HG02642 (cell line): ENCODE measurements around the gene PIGU.
A peak's percentile ranks its signal among the peaks of the same experiment; 100 is the strongest.
"Not testable (repeated sequence)": the region's sequence is repeated elsewhere in the genome, so short reads cannot be mapped to it uniquely, and the experiment has no call there.

Source experiments
- ATAC-seq: cut with Tn5 transposase; IDR thresholded peaks from one replicate; pipeline ENCODE4 v1.9.1; 2021; ENCODE audit warnings: mild to moderate bottlenecking; ENCODE audit not compliant: unreplicated experiment, poor library complexity

PIGU gene

DNA sequence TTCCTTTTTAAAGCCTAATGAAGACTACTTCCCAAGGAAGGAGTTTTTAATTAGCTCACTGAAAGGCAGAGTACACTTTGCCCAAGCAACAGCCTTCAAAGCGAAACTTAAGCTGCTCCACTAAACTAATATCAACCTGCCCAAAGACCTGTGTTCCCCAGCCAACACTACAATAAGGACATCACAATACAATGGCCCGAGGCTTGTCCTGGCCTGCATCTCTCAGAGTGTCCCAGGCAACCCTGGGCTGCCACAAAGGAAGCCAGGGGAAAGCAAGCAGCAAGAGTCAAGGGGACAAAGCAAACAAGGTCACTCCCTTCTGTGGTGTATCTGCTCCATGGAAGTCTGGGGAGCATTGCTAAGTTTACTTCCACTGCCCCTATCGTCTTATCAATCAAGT is 52.3 kb downstream of the PIGU start:
- ATAC-seq: no peak

DNA sequence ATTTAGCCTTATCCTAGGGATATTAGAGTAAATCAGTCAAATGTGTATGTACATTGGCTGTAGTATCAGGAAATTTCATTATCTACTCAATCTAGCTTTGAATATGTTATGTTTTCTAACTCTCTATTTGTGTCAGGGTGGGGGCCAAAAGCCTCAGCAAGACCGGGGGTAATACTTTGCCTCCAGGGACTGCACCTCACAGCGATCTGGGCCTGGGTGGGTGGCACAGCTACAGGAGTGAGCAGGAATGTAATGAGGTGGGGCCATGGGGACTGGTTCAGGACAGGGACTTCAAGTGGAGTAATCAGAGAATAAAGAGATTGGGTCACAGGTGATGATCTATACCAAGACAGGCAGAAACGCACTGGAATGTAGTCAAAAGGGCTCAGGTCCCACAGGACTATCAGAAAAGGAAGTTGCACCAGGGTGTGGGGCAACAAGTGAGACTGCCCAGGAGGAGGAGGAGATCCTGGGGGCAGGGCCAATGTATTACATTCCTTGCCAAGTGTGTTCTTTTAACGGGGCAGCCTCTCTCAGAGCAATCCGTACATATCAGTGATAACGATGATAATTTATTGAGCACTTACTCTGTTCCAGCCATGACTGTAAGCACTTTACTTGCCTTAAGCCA is 54.0 kb downstream of the PIGU start:
- no peak for ATAC-seq

DNA sequence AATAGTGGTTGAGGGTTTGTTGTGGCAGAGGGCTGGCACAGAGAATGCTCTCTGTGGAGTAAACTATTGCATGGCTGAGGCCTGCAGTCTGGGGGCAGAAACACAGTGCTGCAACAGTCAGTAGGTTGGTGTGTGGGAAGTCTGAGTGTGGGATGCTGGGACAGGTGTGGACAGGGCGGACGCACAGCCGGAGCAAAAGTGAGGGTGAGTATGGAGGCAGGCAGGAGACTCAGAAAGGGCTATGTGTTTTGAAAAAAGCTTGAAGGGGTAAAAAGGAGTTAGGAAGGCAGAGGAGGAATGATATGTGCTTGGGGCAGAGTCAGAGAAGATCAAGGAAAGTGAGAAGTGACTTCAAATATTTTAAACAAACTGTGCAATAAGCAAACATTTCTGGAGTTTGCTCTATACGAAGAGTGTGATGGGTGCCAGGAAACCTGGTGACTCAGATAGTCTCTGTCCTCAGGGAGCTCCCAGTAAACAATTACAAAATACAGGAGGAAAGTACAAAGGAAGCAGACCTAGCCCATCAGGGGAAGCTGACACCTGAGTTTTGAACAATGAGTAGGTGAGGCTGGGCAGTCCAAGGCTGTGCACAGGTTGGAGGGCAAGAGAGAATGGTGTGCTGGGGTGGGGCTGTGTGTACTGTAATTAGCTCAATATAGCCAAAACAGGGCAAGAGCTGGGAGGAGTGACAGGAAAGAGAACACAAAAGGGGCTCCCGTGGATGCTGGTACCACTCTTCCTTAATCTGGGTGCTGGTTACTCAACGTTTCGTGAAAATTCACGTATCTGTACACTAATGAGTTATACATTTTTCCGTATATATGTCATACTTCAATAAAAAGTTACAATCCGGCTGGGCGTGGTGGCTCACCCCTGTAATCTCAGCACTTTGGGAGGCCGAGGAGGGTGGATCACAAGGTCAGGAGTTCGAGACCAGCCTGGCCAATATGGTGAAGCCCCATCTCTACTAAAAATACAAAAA is 55.2 kb downstream of the PIGU start:
- ATAC-seq: no peak

DNA sequence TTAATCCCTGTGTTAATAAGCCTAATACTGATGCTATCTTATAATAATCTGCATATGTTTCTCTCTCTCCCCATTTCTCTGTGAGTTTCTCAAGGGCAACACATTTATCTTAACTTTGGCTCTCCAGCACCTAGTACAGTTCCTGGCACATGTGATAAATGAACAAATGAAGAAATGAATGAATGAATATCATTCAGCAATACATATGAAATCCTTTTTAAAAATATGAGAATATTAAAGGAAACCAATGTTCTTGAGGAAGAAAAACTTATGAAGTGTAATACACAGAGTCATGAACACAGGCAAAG is 55.9 kb downstream of the PIGU start:
- ATAC-seq: no peak

DNA sequence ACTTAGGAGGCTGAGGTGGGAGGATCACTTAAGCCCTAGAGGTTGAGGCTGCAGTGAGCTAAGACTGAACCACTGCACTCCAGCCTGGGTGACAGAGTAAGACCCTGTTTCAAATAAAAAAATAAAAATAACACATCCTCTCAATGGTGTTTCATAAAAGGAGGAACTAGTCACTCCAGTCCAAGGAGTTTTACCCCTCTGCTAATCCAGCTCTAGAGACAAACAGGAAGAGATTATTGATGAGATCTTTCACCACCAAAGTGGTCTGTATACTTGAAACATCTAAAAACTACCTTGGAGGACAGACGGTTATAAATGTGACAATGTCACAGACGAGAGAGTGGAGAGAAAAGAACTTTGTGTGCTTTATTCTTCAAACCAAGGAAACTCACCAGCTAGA is 58.2 kb downstream of the PIGU start:
- ATAC-seq: no peak

DNA sequence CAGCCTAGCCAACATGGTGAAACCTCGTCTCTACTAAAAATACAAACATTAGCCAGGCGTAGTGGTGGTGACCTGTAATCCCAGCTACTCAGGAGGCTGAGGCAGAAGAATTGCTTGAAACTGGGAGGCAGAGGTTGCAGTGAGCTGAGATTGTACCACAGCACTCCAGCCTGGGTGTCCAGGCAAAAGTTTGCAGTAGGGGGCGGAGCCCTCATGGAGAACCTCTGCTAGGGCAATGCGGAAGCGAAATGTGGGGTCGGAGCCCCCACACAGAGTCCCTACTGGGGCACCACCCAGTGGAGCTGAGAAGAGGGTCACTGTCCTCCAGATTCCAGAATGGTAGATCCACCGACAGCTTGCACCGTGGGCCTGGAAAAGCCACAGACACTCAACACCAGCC is 60.0 kb downstream of the PIGU start:
- ATAC-seq: not testable (repeated sequence)

DNA sequence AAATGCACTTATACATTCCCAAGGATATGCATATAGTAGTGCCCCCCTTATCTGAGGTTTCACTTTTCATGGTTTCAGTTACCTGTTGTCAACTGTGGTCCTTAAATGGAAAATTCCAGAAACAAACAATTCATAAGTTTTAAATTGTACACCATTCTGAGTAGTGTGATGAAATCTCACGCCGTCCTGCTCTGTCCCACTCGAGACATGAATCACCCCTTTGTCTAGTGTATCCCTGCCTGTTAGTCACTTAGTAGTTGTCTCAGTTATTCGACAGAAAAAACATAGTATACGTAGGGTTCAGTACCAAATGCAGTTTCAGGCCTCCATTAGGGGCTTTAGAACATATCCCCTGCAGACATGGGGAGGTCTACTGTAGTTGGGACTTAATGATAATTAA is 61.4 kb downstream of the PIGU start:
- ATAC-seq: no peak

DNA sequence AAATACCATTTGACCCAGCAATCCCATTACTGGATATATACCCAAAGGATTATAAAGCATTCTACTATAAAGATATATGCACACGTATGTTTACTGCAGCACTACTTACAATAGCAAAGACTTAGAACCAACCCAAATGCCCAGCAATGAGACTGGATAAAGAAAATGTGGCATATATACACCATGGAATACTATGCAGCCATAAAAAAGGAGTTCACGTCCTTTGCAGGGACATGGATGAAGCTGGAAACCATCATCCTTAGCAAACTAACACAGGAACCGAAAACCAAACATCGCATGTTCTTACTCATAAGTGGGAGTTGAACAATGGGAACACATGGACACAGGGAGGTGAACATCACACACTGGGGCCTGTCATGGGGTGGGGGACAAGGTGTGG is 64.9 kb downstream of the PIGU start:
- not testable (repeated sequence) for ATAC-seq

DNA sequence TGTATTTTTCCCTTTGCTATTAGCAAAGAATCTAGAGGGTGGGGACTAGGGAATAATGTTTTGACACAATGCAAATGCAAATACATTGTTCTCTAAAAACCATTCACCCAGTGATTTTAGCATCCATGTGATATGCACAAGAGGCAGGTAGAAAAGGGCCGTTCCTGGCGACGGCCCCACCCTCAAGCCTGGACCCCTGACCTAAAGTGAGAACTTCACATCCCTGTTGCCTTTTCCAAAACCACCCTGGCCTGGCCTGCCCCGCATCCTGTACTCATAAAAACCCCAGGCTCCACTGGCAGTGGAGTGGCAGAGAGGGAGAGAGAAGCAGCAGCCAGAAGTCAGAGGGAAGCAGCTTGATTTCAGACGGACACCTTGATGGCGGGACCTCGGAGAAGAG is 69.8 kb downstream of the PIGU start:
- no peak for ATAC-seq

DNA sequence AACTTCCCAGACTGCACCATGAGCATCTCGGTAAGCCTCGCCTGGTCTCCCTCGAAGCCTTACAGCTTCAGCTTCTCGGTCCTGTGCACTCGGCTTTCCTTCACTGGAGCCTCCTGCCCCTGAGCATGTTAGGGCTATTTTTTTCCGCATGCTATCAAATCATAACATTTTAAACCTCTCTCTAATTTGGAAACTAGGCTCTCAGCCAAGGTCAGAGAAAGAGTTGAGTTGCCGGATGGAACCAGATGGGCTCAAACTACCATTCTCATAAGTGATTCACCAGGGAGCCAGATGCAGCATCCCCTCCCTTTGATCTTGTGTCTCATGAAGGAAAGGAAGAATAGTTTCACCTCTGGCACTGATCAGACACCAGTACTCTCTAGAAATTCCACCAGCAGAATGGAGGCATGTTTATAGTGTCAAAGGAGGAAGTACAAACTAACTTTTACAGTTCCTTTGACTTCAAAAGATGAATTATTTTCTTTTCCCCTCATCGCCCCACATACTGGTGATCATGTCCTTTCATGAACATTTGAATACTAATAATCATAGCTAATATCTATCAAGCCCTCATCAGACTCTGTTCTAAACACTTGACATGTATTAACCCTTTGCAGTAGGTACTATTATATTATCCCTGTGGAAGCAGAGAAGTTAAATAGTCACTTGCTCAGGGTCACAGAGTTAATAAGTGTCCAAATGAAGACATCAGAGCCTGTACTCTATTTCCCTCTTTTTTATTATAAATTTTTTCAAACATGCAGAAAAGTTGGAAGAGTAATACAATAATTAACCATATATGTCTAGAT is 71.7 kb downstream of the PIGU start:
- no peak for ATAC-seq

DNA sequence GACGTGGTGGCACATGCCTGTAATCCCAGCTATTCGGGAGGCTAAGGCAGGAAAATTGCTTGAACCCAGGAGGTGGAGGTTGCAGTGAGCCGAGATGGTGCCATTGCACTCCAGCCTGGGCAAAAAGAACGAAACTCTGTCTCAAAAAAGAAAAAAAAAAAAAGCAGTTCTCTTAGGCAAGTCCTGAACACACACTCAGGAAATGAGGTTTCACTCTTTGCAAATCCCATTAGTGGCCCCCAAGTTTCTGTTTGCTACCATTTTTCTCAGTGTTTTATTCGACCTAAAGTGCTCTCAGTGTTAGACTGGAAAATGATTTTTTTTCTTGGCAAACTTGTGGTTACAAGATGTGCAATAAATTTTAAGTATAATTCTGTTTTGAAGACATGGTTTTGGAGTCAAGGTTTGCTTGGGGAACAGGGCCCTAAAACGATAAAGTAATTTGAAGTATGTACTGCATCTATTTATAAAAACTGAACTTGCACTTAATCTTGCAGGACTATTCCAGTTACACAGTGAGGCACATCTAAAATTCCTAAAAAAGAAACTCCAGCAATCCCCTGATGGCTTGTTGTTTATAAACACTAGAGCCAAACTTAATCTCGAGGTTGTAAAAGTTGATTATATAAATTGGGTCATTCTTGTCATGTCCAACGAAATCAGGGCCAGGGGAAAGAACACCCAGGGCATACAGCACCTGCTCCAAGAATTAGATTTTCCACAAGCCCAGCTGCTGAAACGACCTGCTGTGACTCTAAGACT is 75.8 kb downstream of the PIGU start:
- ATAC-seq: no peak

DNA sequence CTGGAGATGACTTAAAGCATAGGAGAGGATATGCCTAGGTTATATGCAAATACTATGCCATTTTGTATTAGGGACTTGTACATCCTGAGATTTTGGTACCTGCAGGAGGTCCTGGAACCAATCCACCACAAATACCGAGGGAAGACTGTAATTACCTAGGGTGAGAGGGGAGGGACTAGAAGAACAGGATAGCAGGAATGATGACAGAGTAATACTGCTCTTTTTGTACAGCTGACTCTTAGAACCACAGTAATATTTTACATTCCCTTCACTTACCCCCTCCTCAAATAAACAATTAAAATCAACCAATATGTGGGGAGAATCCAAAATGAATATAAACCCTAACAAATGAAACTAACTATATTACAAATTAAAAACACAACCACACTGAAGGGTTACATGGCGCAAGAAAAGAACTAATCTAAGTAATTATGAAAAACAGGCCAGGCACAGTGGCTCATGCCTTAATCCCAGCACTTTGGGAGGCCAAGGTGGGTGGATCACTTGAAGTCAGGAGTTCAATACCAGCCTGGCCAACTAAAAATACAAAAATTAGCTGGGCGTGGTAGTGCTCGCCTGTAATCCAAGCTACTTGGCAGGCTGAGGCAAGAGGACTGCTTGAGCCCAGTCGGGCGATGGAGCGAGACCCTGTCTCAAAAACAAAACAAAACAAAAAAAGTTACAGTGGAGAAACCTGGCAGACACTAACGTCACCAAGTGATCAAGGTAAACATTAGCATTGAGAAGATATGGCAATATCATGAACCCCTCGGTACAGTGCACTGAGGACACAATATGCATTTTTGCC is 81.3 kb downstream of the PIGU start:
- no peak for ATAC-seq

DNA sequence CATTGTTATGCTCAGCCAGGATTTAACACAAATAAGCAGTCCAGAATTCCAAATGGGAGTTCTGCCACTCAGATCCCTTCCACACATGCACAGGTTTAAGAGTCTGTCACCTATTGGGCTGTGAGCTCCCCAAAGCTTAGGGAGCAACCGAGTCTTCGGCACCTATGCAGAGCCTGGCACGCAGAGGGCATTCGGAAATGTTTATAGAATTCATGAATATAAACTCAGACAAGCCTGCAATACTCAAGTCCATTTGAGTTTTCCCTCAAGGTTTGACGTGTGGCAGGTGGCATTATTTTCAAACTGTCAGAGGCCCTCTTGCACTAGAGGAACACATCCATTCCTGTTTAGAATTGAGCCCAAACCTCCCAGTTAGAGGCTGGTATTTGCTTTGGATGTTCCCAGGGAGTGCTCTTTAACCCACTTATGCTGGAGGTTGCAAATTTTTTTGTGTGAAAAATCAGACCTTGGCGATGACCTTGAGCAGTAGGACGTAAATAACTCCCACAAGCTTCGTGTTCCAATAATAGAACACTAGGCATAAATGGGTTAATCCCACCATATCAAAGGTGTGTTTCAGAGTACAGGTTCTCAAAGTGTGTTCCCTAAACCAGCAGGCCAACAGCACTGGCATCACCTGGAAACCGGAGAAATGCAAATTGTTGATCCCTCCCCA is 90.3 kb downstream of the PIGU start:
- no peak for ATAC-seq

DNA sequence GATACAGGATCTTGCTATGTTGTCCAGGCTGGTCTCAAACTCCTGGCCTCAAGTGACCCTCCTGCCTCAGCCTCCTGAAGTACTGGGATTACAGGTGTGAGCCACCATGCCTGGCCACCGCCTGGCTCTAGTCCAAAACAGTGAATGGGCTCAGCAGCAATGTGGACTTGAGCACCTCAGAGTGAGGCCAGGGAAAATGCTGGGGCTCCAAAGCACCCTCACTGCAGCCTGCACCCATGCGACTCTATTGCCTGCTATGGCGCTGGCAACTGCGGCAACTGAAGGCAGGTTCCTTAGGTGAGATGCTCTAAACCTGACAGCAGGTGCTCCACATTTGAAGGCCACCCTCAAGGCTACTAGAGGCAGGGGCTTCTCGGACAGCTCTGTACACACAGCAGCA is 91.9 kb downstream of the PIGU start:
- no peak for ATAC-seq

DNA sequence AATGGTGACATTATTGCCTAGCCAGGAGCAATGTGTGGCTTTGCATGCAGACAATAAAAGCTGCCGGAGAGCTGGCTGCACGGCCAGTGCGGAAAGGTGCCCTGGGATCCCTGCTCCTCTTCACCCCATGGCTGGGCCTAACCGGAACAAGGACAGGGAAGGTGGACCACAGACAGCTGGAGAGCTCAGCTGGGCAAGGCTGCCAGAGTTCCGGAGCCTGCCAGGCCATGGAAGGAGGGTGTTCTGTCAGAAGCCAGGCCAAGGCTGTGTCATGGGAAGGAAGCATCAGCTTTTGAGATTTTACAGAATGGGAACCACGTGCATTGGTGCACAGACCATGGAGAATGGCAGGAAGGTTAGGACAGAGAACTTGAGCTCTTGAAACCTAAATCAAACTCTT is 93.3 kb downstream of the PIGU start:
- no peak for ATAC-seq

DNA sequence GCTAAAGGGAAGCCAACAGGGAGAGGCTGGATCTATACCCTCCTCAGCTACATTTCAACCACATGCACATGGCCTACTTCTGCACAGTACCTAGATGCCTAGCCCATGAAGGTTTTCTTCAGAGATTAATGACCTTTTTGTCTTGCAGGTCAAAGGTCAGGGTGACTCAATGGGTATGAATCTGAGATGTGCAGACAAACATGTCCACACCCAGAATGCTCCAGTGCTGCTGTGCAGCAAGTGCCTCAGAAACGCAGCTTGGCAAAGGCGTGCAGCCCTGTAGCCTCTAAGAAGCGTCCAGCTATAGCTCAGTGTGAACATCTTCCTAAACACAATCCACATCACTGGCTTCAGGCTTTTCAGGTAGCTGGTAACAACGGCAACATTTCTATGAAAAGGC is 94.0 kb downstream of the PIGU start:
- ATAC-seq: no peak

DNA sequence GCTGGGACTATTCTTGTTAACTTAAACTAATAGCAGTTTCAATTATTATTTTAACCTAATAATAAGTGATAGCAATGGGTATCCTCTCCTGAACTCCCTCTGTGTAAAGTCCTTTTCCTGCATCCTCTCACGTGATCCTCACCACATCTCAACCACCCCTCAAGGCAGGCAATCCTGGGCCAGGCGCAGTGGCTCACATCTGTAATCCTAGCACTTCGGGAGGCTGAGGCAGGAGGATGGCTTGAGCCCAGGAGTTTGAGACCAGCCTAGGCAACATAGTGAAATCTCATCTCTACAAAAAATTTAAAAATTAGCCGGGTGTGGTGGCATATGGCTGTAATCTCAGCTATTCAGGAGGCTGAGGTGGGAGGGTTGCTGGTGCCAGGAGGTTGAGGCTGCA is 94.7 kb downstream of the PIGU start:
- ATAC-seq: no peak

DNA sequence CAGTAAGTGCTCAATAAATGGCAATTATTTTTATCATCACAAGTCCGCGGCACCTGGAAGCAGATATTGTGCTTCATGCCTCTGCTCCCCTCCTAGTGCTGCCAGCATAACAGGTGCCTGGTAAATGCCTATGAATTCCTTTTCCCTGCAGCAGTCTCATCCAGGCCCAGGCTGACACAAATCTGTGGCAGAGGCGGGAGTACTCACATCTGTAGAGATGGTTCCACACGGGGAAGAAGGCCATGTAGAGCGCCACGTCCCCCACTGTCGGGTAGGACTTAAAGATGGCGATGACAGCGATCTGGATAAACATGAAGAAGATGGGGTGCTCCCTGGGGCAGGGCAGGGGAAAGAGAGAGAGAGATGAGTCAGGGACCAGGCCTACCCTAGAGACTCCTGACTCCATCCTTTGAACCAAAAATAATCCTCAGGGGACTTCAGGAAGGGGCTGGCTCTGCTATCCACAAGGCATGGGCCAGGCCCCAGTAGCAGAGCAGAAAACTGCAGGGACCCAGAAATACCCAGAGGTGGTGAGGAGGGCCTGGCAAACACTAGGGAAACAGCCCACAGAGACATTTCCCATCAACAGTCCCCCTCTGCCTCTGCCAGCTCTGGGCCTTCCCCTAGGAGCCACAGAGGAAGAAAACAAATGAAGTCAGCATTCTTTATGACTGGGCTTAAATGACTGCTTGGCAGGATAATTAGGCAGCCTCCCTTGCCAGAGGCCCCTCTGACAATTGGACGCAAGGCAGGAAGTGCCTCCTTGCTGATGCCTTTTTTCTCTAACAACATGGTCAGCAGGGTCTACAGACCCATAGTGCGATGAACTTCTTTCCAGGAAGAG is 95.3 kb downstream of the PIGU start:
- peak; percentile 40 for ATAC-seq
